ENCODE measurements around the gene TMEM184A.

DNA sequence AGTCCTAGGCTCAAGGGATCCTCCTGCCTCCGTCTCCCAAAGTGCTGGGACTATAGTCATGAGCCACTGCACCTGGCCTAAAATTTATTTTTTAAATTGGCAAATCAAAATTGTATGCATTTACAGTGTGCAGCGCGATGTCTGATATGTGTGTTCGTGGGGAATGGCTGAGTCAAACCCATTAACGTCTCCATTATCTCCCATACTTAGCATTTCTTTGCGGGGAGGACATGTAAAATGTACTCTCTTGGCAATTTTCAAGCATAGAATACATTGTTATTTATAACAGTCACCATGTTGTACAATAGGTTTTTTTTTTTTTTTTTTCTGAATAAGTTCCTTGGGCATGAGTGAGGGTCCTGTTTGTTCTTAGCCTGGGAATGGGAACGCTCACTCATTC, 3.8 kb downstream of the TMEM184A start:
- TF ChIP-seq CREB1 (CRISPR knock-in tag; IDR thresholded peaks at IDR 0.05; ENCODE audit: low read depth): no peak
- TF ChIP-seq, protein P1, sequence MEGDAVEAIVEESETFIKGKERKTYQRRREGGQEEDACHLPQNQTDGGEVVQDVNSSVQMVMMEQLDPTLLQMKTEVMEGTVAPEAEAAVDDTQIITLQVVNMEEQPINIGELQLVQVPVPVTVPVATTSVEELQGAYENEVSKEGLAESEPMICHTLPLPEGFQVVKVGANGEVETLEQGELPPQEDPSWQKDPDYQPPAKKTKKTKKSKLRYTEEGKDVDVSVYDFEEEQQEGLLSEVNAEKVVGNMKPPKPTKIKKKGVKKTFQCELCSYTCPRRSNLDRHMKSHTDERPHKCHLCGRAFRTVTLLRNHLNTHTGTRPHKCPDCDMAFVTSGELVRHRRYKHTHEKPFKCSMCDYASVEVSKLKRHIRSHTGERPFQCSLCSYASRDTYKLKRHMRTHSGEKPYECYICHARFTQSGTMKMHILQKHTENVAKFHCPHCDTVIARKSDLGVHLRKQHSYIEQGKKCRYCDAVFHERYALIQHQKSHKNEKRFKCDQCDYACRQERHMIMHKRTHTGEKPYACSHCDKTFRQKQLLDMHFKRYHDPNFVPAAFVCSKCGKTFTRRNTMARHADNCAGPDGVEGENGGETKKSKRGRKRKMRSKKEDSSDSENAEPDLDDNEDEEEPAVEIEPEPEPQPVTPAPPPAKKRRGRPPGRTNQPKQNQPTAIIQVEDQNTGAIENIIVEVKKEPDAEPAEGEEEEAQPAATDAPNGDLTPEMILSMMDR (conservative IDR thresholded peaks at IDR 0.05; ENCODE audit: low read depth in 2 of 2): no peak
- no peak for TF ChIP-seq EZH2phosphoT487 (IDR thresholded peaks at IDR 0.05; ENCODE audit: unreplicated experiment)
- no peak for TF ChIP-seq EZH2 (IDR thresholded peaks at IDR 0.05; ENCODE audit: low read depth, unreplicated experiment)
- TF ChIP-seq, protein P2, sequence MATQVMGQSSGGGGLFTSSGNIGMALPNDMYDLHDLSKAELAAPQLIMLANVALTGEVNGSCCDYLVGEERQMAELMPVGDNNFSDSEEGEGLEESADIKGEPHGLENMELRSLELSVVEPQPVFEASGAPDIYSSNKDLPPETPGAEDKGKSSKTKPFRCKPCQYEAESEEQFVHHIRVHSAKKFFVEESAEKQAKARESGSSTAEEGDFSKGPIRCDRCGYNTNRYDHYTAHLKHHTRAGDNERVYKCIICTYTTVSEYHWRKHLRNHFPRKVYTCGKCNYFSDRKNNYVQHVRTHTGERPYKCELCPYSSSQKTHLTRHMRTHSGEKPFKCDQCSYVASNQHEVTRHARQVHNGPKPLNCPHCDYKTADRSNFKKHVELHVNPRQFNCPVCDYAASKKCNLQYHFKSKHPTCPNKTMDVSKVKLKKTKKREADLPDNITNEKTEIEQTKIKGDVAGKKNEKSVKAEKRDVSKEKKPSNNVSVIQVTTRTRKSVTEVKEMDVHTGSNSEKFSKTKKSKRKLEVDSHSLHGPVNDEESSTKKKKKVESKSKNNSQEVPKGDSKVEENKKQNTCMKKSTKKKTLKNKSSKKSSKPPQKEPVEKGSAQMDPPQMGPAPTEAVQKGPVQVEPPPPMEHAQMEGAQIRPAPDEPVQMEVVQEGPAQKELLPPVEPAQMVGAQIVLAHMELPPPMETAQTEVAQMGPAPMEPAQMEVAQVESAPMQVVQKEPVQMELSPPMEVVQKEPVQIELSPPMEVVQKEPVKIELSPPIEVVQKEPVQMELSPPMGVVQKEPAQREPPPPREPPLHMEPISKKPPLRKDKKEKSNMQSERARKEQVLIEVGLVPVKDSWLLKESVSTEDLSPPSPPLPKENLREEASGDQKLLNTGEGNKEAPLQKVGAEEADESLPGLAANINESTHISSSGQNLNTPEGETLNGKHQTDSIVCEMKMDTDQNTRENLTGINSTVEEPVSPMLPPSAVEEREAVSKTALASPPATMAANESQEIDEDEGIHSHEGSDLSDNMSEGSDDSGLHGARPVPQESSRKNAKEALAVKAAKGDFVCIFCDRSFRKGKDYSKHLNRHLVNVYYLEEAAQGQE (IDR thresholded peaks at IDR 0.05; ENCODE audit: unreplicated experiment): no peak
- TF ChIP-seq JUNB (IDR thresholded peaks at IDR 0.05; ENCODE audit: unreplicated experiment): no peak
